Measurements from ENCODE around the gene AGAP1.

Gene AGAP1

GRCh38 chr2:236169741-236170589, 676.1 kb downstream of the AGAP1 start:
- no peak for DNase-seq

DNA sequence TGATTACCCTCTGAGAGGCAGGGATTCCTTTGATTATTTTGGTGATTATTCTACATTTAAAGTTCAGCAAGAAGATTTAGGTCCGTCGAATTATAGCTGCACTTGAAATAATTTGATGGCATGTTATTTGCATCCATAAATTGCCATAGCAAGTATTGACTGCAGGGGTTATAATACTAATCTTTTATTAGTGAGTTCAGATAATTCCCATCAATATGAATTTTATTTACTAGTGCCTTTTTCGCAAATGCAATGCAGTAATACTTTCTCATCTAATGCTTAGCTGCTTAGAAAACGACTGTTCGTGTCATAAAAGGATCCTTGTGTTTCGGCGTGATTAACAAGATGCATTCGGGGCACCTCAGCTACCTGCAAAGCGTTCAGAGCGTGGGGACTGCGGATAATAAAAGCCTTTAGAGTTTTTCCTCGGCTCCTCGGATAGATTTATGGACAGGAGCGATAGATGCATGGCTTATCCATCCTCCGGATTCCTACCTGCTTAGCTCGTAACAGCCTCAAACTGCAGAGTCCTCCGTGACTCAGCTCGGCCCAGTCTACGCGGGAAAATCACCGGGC, 676.8 kb downstream of the AGAP1 start:
- DNase-seq = no peak

- DNase-seq = no peak
These were observed 677.4 kb downstream of the AGAP1 start for GRCh38 chr2:236171181-236171679.

GRCh38 chr2:236171680-236172254, 677.9 kb downstream of the AGAP1 start:
- DNase-seq = no peak

DNA sequence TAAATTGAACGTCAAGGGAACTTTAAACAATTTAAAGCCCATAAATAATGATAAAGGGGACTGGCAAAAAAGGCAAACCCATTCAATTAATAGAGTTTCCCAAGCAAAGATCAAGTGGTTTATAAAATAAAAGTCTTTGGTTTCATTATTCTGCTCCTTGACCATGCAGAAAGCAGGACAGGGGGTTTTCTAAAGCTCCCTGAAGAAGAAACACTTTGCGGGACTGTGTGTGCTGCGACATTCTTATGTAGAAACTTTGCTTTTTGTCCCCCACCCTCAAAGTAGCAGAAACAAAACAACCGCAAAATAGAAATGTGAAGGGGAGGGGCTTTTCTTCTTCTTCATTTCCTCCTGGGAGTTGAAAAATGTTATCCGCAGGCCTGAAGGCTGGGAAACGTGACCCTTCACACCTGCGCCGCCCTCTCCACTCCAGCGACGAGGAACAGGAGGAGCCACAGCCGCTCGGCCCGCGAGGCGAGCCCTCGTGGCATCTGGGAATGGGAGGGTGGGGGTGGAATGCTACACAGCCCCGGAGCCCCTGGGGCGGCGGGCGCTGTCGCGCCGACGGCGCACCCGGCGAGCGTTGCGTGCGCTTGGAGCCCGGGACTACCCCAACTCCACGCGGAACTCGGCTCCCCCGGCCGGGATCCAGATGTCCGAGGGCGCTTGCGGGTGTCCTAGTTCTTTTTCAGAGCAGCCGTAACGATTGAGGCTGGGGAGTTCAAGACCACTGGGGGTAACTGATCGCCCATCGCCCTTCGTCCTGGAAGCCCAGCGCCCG, 678.6 kb downstream of the AGAP1 start:
- no peak for DNase-seq

GRCh38 chr2:236173036-236173728, 679.3 kb downstream of the AGAP1 start:
- DNase-seq = no peak

DNA sequence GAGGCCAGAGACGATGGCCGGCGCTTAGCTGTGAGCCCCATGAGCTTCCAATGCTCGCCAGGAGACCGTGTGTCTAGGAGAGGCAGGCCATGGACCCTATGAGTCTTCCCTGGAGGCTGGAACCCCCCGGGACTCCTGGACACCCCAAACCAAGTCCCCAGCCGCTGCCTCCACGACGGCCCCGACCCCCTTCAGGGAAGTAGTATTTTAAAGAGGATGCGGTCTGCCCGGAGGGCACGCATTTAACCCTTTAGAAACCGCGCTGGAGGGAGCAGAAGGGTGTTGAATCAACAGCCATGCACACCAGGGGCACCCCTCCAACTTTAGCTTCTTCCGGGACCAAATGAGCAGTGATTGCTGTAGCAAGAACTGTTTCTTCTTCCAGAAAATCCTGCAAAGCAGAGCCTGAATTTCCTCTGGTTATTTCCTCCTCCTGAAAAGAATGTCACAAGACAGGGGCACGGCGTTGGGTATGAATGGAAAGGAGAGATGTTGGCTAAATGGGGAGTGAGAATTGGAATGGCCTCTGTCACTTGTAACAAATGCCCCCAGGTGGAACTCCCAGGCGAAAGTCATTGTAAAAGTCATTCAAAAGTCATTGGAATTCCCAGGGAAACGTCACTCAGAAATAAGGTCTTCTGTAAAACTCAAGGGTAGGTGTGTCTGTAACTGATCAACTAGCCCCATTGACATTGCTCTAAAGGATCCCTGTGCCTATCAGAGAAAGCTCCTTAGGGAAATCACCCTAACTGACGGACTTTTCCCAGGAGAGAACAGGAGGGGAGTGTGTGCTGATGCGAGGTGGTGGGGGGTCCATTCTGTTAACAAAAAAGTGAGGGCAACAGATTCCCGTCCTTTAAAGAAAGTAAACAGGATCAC, 680.1 kb downstream of the AGAP1 start:
- no peak for DNase-seq

DNA sequence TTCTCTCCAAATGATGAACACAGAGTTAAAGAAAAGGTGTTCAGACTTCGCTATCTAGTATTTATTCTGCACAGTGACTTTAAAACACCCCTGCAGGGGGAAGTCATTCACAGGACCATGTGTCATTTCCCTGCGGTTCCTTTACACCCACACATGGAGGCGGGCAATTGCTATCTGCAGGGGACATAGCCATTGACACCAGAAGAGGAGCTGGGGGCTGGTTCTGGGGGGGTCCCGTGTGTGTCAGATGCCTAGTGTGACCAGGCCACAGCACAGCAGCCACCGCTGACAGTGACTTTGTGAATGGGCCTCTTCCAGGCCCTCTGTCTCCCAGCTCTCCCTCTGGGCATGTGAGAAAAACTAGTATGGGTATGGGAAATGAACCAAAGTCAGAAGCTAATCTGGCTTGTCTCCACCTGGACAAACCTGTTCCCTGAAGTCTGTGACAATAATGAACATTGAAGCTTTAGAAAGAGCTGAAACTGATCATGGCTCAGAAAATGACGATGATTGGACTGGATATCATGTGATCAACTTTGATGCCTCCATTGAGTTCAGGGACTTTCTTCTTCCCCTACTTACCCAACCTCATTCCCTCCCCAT, 681.8 kb downstream of the AGAP1 start:
- no peak for DNase-seq

- DNase-seq = no peak
These were observed 682.6 kb downstream of the AGAP1 start for GRCh38 chr2:236176417-236176816.

DNA sequence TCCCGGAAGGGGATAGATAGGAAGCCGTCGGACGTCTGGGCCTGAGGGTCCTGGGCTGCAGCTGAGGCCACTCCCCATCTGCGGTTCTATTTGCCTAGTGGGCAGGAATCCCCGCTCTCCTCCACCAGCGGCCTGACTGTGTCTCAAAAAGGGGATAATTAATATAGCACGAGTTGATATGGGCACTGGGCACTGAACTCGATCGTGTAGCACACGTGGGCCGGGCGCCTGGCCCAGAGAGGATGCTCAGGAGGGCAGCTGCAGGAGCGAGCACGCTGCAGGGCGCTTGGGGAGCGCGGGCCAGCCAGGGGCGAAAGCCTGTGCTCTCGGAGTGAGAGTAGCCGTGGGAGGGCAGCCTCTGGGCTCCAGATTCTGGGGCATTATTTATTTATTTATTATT, 683.1 kb downstream of the AGAP1 start:
- DNase-seq = no peak

- DNase-seq = peak; percentile 73
These were observed 683.7 kb downstream of the AGAP1 start for GRCh38 chr2:236177604-236177966.

- DNase-seq = peak; percentile 72
These were observed 684.4 kb downstream of the AGAP1 start for GRCh38 chr2:236177967-236178889.

GRCh38 chr2:236178890-236179235, 685.0 kb downstream of the AGAP1 start:
- no peak for DNase-seq

- no peak for DNase-seq
These were observed 685.6 kb downstream of the AGAP1 start for GRCh38 chr2:236179236-236180075.

- no peak for DNase-seq
These were observed 686.4 kb downstream of the AGAP1 start for GRCh38 chr2:236180076-236180816.

DNA sequence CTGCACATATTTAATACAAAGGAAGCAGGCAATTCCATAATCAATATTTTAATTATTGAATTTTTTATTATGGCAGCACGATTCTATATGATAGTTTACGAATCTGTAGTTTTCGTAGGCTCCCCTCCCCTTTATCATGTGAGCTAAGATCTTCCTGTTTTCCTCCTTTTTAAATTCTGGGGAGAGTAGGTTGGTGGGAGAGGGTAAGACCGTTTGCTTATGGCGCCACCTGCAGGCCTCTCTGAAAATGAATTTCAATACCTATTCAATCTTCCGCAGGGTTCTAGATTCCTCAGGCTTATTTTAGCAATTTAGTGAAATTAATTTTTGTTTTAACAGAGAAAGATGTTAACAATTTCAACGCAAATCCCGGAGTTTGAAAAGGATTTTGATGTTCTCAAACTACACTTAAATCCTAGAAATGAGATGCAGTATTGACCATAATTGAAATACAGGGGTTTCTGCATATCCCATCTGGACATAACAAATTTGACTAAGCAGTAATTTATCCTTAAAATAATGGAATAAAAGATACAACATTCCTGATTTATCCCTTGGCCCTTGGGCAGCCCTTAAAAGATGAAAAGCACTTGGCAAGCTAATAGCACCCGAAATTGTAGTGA, 687.1 kb downstream of the AGAP1 start:
- DNase-seq = peak; percentile 71
